Activated naive CD4-positive, alpha-beta T cell (primary cell): ENCODE results near the gene UNC45B.
"Not testable (repeated sequence)": the region's sequence is repeated elsewhere in the genome, so short reads cannot be mapped to it uniquely, and the experiment has no call there.

Source experiments
- DNase-seq, 4 experiments: peaks; one replicate each; lab custom pipeline; 2025; lab: John Stamatoyannopoulos, UW

UNC45B gene

DNA sequence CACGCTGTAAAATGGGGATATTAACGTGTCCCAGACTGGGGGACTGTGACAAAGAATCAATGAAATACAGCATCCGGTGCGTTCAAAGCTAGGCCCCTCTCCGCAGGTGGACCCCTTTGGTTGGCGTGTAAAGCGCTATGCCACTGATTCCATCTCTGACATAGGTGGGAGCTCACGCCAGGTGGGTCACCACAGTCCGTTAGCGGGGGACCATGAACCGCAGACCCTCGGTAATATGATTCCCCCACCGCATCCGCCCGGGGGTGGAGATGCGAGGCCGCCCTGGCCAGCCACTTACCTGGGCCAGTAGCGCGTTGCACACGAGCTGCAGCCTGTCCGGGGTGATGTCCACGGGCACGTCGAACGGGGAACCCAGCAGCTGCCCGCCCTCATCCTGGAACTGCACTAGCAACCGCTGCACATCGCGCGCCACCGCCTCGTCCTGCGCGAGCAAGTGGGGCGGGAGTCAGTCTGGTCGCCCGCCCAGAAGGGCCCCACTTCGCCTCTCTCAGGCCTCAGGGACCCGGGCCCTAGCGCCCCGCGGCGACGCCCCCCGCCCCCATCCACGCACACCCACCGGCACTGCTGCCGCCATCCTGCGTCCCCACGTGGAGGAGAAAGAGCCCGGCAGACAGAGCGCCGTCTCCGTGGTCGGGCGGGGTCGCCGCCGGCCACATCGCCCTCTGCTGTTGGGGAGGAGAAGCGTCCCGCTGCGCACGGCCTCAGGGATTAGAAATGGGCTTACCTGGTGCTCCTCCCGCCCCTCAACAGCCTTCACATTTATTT lies 5.7 kb upstream of the UNC45B start, which contains the start of gene NLE1:
Gene NLE1 (minus strand): TSS at position 623 of the 786 bp plus-strand sequence. CDS start 28 bp downstream, at position 595.
- DNase-seq, result peak; percentile 80 to 84 (median 82)

DNA sequence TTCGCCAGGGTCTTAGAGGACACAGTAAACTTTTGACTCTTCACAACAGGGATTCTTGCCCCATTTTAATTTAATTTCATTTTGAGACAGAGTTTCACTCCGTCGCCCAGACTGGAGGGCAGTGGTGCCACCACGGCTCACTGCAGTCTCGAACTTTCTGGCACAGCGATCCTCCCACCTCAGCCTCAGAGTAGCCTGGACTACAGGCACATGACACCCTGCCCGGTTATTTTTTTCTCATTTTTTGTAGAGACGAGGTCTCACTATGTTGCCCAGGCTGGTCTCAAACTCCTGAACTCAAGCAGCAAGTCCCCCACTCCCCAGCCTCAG lies 5.2 kb upstream of the UNC45B start:
- DNase-seq, result no peak

- no peak for DNase-seq
These were observed 2.8 kb upstream of the UNC45B start for GRCh38 chr17:35144840-35145239.

- no peak for DNase-seq
These were observed 1.3 kb upstream of the UNC45B start for GRCh38 chr17:35146214-35146833.

GRCh38 chr17:35148144-35148543 lies 527 bp downstream of the UNC45B start:
- no peak for DNase-seq

DNA sequence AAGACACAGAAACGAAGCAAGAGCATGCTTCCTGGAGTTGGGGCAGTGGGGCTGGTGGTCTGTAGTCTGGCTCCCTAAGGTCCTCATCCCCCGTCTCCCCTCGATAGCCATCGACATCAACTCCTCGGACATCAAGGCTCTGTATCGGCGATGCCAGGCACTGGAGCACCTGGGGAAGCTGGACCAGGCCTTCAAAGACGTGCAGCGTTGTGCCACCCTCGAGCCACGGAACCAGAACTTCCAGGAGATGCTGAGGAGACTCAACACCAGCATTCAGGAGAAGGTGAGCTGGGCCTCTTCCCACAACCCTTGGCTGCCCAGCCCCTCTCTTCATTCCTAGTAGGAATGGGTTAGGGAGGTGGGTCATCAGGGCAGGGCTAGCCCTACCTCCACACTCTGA lies 2.3 kb downstream of the UNC45B start:
- no peak for DNase-seq

DNA sequence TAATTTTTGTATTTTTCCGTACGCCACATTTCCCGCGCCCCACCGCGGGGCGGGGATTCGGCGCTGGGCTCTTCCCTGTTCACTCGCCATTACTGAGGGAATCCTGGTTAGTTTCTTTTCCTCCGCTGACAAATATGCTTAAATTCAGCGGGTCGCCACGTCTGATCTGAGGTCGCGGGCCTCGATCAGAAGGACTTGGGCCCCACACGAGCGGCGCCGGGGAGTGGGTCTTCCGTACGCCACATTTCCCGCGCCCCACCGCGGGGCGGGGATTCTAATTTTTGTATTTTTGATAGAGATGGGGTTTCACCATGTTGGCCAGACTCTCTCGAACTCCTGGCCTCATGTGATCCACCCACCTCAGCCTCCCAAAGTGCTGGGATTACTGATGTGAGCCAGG lies 3.5 kb downstream of the UNC45B start:
- not testable (repeated sequence) for DNase-seq

DNA sequence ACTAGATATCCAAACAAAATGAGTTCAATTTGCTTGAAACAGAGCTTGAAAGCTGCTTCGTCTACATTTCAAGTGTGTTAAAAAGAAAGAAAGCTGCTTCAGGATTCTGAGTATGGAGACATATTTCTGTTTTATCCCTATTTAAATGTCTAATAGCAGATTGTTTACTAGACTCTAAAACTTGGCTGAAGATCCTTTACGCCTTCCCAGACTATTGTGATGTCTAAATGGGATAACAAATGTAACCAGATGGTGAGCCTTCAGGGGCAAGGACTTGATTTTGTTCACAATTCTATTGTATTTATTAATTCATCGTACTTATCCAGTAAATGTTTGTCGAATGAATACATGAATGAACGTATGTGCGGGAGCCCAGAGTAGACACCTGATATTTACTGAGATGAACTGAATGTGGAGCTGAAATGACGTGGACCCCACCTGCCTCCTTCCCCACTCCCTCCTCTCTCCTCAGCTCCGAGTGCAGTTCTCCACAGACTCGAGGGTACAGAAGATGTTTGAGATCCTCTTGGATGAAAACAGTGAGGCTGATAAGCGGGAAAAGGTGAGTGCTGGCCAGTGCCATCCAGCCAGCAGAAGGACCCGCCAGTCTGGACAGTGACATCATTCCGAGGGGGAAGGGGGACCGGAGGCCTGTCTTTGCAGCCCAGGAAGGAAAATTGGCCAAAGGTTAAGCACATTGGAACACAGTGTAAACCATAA lies 5.0 kb downstream of the UNC45B start:
- no peak for DNase-seq

DNA sequence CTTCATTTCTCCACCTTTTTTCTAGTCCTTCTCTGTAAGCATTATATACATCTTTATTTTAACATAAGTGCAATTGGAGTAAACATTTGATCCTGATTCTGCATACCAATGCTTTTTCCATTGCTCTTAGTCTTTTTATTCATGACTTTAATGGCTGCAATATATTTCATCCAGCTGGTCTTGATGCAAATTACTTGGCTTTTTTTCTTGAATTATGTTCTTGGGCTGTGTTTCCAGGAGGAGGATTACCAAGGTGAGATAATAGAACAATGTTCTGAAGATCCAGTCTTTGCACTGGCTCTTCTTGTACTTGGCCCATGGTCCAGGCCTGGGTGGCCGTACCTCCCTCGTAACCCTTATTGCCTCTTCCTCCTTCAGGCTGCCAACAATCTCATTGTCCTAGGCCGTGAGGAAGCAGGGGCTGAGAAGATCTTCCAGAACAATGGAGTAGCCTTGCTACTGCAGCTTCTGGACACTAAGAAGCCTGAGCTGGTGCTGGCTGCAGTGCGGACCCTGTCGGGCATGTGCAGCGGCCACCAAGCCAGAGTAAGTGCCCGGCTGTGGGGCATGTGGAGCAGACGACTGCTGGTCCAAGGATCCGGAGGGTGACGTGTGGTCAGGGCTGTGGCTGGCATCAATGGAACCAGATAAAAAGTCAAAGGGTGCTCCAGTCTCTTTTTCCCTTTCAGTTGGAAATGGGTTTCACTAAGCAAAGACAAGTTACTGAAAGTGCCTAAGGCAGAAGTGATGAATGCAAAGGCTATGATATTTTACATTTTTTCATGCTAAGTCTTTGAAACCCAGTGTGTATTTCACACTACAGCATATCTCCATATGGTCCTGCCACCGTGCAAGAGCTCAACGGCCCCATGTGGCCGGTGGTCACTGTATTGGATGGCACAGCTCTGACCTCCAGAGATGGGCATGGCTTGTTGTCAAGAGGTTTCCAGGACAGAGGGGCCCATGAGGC lies 6.9 kb downstream of the UNC45B start:
- DNase-seq, result no peak

DNA sequence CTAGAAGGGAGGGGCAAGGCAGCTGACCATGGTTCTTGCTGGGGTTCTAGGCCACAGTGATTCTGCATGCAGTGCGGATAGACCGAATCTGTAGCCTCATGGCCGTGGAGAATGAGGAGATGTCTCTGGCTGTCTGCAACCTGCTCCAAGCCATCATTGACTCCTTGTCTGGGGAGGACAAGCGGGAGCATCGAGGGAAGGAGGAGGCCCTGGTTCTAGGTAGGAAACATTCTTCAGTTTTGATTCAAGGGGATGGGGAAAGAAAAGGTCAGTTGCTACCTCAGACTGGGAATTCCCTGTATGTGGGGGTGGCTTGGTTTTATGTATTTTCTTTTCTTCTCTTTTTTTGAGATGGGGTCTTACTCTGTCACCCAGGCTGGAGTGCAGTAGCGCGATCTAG lies 7.6 kb downstream of the UNC45B start:
- DNase-seq, result no peak

DNA sequence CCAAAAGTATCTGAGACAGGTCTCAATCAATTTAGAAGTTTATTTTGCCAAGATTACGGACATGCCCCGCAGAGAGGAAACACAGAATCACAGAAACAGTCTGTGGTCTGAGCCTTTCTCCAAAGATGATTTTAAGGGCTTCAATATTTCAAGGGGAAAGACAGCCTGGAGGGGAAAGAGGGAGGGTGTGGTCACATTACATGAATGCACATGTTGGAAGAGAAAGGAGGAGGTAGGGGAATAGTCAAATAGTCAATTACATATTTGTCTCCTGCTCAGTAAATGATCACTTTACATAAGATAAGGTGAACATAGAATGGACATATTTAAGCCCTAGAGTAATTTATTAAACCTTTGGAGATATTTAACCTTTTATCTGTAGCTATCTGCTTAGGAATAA lies 12.3 kb downstream of the UNC45B start:
- DNase-seq, result no peak

- DNase-seq, result peak in 2 of 4 experiments; percentile 8
These were observed 13.0 kb downstream of the UNC45B start for GRCh38 chr17:35160354-35161201.

GRCh38 chr17:35161281-35161761 lies 13.7 kb downstream of the UNC45B start:
- no peak for DNase-seq

GRCh38 chr17:35162755-35163154 lies 15.1 kb downstream of the UNC45B start:
- no peak for DNase-seq

DNA sequence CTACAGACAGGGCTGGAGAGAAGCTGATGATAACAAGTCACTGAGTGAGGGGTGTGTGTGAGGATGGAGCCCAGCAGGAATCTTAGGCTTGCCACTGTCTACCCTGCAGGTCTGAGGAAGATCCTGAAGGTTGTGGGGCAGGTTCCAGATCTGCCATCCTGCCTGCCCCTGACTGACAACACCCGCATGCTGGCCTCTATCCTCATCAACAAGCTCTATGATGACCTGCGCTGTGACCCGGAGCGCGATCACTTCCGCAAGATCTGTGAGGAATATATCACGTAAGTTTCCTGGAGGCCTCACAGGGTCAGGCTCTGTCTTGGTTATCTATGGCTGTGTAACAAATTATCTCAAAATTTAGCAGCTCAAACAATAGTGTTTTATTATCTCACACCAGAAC lies 16.3 kb downstream of the UNC45B start:
- no peak for DNase-seq

DNA sequence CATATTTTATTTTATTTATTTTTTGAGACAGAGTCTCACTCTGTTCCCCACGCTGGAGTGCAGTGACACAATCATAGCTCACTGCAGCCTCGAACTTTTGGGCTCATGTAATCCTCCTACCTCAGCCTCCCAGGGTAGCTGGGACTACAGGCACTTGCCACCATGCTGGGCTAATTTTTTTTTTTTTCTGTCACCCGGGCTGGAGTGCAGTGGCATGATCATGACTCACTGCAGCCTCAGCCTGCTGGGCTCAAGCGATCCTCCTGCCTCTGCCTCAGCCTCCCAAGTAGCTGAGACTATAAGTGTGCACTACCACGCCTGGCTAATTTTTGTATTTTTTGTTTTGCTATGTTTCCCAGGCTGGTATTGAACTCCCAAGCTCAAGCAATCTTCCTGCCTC lies 17.1 kb downstream of the UNC45B start:
- no peak for DNase-seq

DNA sequence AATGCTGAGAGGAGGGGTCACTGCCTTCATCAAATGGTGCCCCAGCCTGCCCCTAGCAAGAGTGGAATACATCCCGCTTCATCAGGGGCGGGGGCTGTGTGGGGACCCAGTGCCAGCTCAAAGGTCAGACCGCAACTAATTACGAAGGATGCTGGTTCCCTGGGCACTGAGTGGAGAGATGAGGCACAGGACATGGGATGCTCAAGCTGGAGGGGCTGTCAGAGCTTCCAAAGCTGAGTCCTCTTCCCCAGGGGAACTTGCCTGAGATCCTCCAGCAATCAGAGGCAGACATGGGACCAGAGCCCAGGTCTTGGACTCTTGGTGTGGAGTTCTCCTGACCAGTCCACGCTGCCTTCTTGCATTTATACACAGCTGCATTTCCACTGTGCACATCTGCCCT lies 18.9 kb downstream of the UNC45B start:
- no peak for DNase-seq

DNA sequence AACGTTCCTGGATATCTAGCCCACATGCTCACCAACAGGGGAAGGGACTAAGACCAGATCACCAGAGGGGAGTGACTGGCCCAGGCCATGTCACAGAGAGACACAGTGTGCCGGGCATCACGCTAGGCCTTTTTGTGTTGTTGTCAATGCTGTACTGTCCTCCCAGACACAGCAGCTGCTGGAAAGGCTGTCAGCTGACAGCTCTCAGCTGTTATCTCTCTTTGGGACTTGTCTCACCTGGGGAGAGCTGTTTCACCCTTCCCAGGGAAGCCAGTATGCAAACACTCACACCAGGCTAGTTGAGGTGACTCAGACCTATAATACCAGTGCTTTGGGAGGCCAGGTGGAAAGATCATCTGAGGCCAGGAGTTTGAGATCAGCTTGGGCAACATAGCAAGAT lies 19.4 kb downstream of the UNC45B start:
- no peak for DNase-seq

GRCh38 chr17:35167666-35168065 lies 20.0 kb downstream of the UNC45B start:
- DNase-seq, result no peak

GRCh38 chr17:35169835-35170363 lies 22.3 kb downstream of the UNC45B start:
- no peak for DNase-seq
